Fibroblast of villous mesenchyme (primary cell): ENCODE data around the gene SH3TC1. TPM values are rescaled to one million over a fixed set of nuclear protein-coding genes. Genes with fewer than 3 reads are reported as not detected.

Experiments used
- DNase-seq: peaks from one replicate; pipeline ENCODE4 v3.0.0-alpha.2; 2010; ENCODE audit warnings: low read depth
- H3K4me3 ChIP-seq: 2 replicates; pipeline ENCODE4 v1.5.1; 2011; ENCODE audit warnings: low read depth, mild to moderate bottlenecking, low read length
- total RNA-seq: library from RNA; depleted of rRNA; stranded (reverse); fragments of >200 nt; gene quantifications from 2 replicates; pipeline ENCODE4 v1.2.3, GENCODE V29; 2012
- TF ChIP-seq, protein P1 (sequence below): IDR thresholded peaks from 2 replicates; pipeline ENCODE4 v1.5.1; 2012; ENCODE audit warnings: low read depth, mild to moderate bottlenecking, low read length; ENCODE audit not compliant: insufficient read depth

The SH3TC1 gene
- total RNA-seq, 1 donor: 3.9 TPM

DNA sequence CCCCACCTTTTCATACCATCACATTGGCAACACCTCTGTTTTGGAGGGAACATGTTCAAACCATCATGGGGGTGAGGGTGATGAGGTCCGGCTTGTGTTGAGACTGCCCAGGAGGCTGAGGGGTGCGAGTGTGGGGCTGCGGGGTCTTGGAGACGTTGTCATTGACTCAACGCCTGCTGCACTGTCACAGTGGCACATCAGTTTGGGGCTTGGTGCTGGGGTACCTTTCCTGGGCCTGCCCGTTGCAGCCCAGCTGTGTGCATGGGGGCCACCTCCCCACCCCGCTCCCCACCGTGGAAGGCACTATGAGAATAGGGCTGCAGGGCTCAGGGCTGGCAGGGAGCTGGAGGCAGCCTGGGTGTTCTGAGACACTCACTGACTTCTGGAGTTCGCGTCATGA is 72.7 kb downstream of the SH3TC1 start:
- peak overlapping the region; percentile 63 for H3K4me3 ChIP-seq
- TF ChIP-seq, protein P1, sequence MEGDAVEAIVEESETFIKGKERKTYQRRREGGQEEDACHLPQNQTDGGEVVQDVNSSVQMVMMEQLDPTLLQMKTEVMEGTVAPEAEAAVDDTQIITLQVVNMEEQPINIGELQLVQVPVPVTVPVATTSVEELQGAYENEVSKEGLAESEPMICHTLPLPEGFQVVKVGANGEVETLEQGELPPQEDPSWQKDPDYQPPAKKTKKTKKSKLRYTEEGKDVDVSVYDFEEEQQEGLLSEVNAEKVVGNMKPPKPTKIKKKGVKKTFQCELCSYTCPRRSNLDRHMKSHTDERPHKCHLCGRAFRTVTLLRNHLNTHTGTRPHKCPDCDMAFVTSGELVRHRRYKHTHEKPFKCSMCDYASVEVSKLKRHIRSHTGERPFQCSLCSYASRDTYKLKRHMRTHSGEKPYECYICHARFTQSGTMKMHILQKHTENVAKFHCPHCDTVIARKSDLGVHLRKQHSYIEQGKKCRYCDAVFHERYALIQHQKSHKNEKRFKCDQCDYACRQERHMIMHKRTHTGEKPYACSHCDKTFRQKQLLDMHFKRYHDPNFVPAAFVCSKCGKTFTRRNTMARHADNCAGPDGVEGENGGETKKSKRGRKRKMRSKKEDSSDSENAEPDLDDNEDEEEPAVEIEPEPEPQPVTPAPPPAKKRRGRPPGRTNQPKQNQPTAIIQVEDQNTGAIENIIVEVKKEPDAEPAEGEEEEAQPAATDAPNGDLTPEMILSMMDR: no peak
- no peak for DNase-seq

DNA sequence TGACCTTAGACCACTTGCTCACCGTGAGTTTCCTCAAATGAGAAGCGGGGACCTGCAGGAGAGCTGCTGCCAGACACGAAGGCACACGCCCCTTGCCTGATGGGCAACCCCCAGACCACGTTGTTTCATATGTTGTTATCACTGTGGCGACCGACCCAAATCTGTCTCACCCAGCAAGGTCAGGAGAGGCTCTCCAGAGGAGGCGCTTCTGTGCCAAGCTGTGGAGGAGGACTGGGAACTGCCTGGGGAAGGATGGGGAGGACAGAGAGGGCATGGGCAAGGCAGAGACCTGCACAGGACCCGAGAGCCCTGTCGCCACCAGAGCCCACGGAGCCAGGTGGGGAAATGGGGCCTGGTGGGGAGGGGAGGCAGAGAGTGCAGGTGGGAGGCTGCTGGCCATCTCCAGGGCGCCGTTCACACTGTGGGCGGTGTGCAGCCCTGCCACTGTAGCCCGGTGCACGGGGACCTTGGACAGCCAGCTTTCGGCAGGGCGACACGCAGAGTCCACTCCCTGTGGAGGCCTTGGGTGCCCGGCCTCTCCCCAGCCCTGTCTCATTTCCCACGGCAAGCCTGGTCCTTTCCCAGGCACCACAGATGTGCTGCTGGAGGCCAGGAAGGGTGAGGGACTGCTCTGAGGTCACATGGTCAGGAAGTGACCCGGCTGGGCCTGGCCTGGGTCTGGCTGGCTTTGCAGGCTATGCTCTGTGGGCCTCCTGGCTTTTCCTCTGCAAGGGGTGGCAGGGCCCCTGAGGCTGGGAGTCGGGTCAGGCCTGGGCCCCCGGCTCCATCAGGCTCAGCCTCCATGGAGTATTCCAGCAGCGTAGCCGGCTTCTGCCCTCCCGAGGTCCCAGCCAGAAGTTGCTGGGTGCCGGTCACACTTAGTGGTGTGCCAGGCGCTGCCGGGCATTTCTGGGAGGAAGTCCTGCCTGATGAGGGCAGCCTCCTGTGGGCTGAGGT is 73.7 kb downstream of the SH3TC1 start:
- peak overlapping the region; percentile 63 for H3K4me3 ChIP-seq
- peak; percentile 83 for DNase-seq
- TF ChIP-seq, protein P1: no peak

DNA sequence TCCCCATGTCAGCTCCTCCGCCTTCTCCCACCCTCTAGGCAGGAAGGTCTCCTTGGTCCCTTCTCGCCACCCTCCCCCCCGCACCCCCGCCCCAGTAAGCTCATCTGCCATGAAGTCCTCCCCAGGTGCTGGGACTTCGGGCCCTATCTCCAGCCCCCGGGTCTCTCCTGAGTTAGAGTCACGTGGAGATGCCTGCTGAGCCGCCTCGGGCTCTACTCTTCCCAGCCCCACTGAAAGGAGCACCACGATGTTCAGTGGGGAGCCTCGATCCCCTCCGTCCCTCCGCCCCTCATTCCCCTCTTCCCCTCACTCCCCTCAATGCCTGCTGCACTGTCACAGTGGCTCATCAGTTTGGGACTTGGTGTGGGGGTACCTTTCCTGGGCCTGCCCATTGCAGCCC is 74.4 kb downstream of the SH3TC1 start:
- H3K4me3 ChIP-seq: no peak overlapping the region
- TF ChIP-seq, protein P1: no peak
- DNase-seq: no peak

DNA sequence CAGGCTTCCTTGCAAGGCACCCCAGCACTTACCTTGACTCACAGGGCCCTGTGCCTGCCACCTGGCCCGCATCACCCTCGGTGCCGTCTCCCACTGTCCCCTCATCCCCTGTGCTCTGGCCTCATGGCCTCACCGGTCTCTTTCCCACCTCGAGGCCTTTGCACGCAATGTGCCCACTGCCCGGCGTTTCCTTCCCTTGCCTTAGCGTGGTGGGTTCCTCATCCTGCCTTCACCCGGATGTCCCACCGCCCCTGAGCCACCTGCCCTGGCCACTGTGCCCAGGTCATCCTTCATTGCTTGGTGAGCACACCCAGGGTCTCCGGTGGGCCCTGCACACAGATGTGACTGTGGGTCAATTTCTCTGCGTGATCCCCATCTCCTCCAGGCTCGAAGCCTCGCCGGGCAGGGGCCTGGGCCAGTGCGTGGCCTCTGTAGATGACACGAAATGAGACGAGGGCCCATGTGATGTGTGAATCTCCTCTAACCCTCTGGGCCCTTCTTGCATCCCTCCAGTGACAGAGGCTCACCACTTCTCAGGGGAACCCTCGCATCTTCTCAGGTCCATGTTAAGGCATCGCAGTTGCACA is 75.1 kb downstream of the SH3TC1 start:
- TF ChIP-seq, protein P1: no peak
- DNase-seq: no peak
- no peak overlapping the region for H3K4me3 ChIP-seq

DNA sequence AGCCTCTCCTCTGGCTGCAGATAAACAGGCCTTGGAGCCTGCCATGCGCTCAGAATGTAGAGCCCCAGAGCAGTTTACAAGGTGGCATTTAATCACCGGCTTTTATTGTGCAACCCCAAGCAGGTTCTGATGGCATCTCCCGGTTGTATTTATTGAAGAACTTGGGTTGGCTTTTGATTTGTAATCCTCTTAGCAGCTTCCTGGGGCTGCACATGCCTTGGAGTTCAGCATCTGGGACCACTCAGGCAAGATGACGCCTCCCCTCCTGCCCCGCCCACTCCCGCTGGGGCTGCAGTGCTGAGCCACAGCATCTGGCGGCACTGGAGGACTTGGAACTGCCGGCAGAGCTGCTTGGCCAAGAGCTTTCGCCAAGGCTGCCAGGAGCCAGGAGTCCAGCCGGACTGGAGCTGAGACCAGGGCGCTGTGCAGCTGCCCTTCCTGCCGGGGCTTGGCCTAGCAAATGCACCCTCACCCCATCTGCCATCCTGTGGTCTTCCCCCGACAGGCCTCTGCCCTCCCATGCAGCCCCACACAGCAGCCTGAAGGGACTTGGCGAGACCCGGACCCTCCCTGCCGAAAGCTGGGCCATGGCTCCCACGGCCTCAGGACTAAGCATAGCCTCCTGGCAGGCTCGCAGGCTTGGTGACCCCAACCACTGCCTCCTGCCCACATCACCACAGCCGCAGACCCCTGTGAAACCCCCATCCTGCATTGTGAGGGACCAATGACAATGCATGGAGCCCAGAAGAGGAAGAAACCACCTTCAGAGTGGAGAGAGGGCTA is 75.9 kb downstream of the SH3TC1 start:
- TF ChIP-seq, protein P1: peak; percentile 57
- no peak overlapping the region for H3K4me3 ChIP-seq
- DNase-seq: peak; percentile 98

DNA sequence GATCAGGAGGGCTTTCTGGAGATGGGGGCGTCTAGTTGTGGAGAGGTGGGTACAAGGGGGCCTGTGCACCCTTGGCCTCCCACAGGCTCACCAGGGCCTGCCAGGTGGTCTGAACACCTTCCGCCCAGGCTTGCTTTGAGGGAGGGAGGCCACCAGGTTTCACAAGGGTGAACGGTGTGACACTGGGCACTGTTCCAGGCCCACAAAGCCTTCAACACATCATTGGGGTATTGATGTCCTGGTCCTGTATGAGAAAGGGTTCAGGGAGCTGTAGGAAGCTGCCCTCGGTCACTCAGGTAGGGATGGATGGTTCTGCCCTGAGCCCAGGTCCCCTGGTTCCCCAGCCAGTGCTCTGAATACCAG is 76.4 kb downstream of the SH3TC1 start:
- TF ChIP-seq, protein P1: no peak
- H3K4me3 ChIP-seq: no peak overlapping the region
- no peak for DNase-seq
